Measurements from ENCODE around the gene ASNSD1.
"Not testable (repeated sequence)": the region's sequence is repeated elsewhere in the genome, so short reads cannot be mapped to it uniquely, and the experiment has no call there.

The ASNSD1 gene

GRCh38 chr2:189648846-189649509 lies 12.3 kb upstream of the ASNSD1 start:
- DNase-seq, result no peak

- no peak for DNase-seq
These were observed 10.0 kb upstream of the ASNSD1 start for GRCh38 chr2:189651284-189651683.

- not testable (repeated sequence) for DNase-seq
These were observed 7.8 kb upstream of the ASNSD1 start for GRCh38 chr2:189653464-189653863.

GRCh38 chr2:189654641-189655040 lies 6.6 kb upstream of the ASNSD1 start:
- DNase-seq, result no peak

DNA sequence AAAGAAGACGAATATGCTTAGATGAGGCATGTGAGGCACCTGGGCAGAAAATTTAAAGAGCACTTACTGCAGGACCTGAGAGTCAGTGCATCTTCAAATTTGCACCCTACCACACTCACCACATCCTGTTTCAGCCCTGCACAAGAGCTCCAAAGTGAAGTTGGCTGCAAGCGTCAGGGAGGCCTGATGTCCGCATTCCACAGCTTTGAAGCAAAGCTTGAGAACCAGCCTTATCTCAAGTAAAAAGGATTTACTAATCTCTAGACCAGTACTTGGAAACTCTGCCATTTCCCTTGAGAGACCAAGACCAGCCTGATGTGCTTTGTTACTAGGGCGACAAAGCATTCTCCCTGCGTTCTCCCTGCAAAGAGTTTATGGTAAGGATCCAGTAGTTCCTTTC lies 3.4 kb upstream of the ASNSD1 start:
- DNase-seq, result no peak

DNA sequence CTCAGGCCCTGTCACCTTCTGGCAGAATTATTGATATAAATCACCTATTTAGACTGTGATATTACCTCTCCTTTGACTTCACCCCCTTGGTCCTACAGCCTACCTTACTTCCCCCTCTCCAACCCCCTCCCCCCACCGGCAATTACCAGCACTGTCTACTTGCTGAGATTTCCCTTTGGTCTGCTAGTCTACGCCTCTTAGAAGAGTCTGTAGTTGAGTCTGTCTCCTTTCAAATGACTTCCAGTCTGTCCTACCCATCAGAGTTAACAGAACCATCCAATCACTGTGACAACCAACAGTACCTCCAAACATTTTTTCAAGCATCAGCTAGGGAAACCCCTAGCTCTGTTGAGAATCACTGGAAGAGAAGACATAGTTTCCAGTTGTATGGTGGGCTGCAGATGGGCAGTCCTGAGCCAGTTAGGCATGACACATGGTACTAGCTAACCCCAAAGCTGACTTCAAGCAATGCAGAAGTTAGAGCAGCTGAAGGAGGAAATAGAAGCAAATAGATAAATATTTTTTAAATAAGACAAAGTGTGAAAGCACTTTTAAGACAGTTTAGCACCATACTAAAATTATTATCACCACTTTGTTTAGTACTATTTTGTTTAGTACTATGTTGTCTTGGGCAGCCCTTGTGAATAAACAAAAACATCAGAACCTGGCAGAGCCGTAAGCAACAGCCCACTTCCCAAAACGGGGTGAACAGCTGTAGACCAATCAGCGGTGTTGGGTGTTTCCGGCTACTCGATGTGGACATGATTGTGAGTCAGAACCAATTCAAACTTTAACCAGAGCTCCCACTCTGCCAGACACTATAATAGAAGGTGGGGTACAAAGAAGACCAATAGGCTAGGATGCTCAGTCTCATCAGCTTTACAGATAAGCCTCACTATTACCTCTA lies 2.7 kb upstream of the ASNSD1 start:
- no peak for DNase-seq

- DNase-seq, result no peak
These were observed 1.5 kb upstream of the ASNSD1 start for GRCh38 chr2:189659734-189660133.

DNA sequence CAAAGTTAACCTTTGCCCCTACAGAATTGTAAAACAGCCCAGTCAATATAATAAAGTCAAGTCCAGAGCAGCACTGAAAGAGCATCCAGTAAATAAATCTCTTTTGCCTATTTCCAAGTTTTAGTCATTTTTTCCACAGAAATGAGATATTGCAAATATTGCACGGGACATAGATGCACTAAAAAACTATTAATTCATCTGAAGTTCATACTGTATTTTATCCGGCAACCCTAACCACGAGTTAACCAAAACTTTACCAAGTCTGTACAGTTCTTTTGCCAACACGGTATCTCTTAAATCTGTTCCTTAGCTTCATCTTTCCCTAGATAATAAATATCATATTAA lies 484 bp upstream of the ASNSD1 start:
- no peak for DNase-seq

- no peak for DNase-seq
These were observed 680 bp downstream of the ASNSD1 start for GRCh38 chr2:189661957-189662321.

DNA sequence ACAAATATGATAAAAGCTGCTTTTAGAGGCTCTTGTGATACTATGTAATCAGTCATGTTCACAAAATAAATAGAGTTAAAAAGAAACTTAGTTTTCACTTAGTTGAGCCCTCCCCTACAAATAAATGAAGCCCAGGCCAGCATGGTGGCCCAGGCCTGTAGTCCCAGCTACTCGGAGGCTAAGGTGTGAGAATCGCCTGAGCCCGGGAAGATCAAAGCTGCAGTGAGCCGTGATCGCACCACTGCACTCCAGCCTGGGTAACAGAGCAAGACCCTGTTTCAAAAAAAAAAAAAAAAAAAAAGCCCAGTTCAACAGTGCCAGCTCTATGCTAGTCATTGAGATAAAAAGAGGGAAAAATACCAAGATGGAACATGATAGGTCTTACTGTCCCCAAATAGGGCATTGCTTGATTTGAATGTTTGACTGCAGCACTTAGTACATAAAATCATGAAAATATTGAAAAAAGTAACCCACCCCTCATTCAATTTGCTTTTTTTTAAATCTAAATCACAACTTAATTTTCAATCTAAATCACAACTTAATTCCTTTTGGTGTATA lies 1.5 kb downstream of the ASNSD1 start:
- DNase-seq, result no peak

DNA sequence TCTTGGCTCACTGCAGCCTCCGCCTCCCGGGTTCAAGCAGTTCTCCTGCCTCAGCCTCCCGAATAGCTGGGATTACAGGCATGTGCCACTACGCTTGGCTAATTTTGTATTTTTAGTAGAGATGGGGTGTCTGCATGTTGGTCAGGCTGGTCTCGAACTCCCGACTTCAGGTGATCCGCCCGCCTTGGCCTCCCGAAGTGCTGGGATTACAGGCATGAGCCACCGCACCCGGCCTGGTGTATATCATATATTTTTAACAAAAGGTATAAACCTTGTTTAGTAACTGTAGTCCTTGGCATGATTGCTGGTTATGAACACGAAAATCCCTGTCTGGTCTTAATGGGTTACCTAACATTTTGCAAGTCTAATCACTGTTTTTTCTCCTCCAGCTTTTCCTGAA lies 2.1 kb downstream of the ASNSD1 start:
- not testable (repeated sequence) for DNase-seq

- no peak for DNase-seq
These were observed 8.7 kb downstream of the ASNSD1 start for GRCh38 chr2:189669913-189670312.

DNA sequence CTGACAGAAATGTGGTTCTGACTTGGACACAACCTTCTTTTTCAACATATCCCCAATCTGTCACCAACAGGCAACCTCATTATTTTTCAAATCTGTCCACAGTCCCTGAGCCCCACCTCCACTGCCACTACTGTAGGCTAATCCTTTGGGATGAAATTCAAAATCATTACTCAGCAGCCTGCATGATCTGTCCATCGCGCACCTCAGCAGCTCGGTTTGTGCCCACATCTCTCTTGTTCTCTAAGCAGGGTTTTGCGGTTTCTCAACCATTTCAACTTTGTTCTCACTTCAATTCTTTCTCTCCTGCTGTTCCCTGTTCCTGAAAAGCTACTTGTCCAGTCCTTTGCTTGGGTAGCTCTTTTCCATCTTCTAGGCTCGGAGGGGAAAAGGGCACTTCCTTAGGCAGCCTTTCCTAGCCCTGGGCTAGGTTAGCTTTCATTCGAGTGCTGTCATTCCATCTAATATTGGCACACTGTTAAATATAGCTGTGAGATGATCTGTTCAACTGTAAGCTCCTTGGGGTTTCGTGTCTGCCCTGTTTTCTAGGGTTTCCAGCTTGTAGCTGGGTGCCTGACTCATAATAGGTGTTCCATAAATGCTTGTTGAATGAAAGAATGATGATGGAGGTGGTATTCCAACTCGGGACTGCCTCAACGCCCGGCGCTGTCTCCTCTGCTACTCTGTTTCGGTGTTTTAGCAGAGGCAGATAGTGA lies 12.6 kb downstream of the ASNSD1 start:
- DNase-seq, result no peak

DNA sequence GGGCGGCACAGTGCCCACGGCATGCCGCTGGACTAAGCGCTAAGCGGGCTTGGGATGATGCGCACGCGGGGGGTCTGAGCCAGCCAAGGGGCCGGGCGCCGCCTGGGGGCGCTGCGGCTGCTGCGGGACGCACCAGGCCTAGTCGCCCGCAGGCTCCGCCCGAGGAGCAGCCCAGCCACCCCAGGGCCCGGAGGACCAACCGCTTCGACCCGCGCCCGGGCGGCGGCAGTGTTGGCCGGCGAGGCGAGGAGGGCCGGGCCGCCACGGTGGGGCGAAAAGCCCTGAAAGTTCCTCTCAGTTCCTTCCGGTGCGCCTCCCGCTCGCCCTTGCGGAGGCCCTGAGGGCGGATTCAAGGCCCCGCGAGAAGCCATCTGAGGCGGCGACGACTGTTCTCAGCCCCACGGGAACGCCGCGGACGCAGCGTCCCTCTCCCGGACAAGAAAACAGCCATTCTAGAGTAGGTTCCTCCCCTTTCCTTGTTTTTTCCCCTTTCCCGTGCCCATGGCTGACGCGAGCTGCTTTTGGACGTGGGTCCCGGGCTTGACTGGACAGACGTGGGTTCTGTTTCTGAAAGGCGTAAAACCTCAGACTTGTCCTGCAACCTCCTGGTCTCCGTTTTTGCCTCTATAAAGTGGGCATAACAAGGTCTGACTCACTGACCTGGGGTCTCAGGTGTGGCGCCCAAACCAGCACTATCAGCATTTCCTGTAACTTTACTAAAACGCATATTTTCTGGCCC lies 13.3 kb downstream of the ASNSD1 start, which contains the start of gene ANKAR:
Gene ANKAR (plus strand): TSS at position 297 of the 739 bp plus-strand sequence. CDS start 1,821 bp downstream, outside the sequence.
- peak; percentile 70 for DNase-seq

- no peak for DNase-seq
These were observed 15.2 kb downstream of the ASNSD1 start for GRCh38 chr2:189676471-189676870.

DNA sequence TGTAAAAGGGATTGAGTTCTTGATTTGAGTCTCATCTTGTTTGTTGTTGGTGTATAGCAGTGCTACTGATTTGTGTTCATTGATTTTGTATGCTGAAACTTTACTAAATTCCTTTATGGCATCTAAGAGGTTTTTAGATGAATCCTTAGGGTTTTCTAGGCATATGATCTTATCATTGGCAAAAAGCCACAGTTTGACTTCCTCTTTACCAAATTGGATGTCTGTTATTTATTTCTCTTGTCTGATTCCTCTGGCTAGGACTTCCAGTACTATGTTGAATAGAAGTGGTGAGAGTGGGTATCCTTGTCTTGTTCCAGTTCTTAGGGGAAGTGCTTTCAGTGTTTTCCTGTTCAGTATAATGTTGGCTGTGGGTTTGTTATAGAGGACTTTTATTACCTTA lies 18.0 kb downstream of the ASNSD1 start:
- DNase-seq, result no peak

- no peak for DNase-seq
These were observed 19.9 kb downstream of the ASNSD1 start for GRCh38 chr2:189681203-189681602.

DNA sequence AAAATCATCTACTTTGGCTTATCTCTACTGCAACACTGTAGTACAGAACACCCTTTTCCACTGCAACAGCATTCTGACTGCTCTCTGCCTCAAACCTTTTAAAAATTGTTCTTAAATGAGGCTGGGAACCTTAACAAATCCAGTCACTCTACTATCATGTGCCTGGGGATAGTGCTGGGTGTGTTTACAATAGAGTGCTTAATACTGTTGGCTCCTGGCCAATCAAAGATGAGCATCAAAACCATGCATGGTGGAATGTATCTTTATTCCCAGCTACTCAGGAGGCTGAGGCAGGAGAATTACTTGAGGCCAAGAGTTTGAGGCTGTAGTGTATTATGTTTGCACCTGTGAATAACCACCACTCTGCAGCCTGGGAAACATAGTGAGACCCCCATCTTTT lies 20.6 kb downstream of the ASNSD1 start:
- DNase-seq, result no peak

DNA sequence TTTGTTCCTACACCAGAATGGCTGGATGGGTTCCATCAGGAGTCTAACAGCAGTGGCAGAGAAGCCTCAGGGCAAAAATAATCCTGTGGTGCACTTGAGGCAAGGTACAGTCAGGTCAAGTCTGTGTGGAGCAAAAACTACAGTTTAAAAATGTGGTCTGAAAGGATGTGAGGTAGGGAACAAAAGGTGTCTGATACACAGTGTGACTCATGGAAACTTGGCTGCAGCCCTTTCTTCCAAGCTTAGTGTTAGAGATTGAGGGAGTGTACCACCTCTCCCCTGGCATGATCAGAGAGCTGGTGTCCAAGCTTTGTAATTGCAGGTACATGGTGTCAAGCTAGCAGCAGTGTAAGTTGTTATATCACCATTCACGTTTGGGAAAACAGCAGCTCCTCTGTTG lies 22.1 kb downstream of the ASNSD1 start:
- no peak for DNase-seq

- DNase-seq, result no peak
These were observed 23.6 kb downstream of the ASNSD1 start for GRCh38 chr2:189684811-189685210.

DNA sequence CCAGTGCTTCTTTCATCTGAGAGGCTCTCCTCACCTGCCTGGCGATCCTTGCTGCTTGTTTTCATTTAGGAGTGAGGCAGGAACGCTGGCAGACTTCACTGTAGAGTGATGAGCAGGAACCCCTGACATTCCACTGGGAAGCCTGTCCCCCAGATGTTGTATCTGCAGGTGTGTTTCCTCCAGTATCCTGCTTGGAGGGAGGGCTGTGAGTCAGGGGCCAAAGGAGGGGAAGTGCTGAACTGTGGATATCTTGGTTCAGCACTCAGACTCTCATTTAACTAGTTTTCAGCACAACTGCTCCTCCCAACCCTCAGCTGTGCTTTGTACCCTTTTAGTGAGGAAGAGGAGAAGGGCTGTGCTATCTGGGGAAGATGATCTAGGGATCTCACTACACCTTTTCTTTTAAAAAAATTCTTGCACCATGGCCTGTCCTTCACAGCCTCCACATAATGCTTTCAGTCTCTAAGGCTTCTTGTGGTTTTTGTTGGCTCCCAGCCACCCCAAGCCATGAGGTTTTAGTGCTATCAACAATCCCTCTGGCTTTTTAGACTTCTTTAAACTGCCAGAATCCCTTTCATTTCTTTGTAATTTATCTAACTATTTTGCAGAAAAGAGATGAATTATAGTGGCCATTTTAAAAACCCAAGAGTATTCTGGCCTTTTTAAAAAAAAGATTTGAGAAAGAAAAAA lies 24.4 kb downstream of the ASNSD1 start:
- DNase-seq, result no peak

DNA sequence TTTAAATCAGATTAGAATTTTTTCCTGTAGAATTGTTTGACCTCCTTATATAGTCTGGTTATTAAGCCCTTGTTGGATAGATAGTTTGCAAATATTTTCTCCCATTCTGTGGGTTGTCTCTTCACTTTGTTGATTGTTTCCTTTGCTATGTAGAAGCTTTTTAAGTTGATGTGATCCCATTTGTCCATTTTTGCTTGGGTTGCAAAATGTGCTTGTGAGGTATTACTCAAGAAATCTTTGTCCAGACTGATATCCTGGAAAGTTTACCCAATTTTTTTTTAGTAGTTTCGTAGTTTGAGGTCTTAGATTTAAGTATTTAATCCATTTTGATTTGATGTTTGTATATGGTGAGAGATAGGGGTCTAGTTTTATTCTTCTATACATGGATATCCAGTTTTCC lies 26.5 kb downstream of the ASNSD1 start:
- DNase-seq, result not testable (repeated sequence)

Measured in NCI-H2029 (cell line).